Peyer's patch (tissue), 4 donors: ENCODE data around the gene ACADVL. TPM values are rescaled to one million over a fixed set of nuclear protein-coding genes. Genes with fewer than 3 reads are reported as not detected.
A peak's percentile ranks its signal among the peaks of the same experiment; 100 is the strongest.
"Not testable (repeated sequence)": the region's sequence is repeated elsewhere in the genome, so short reads cannot be mapped to it uniquely, and the experiment has no call there.

Source experiments
- DNase-seq, 3 donors: peaks; one replicate each; pipeline ENCODE4 v3.0.0-alpha.2; 2017 to 2019
- H3K27ac ChIP-seq, 4 donors: fragments of 200-600 bp; sonication (generic); one replicate each; pipeline ENCODE4 v1.5.1; 2016 to 2019
- H3K27me3 ChIP-seq, 2 donors: fragments of 200-600 bp; sonication (generic); one replicate each; pipeline ENCODE4 v1.5.1; 2019
- H3K36me3 ChIP-seq, 3 donors: fragments of 200-600 bp; sonication (generic); one replicate each; pipeline ENCODE4 v1.5.1; 2016 to 2019
- H3K4me1 ChIP-seq, 4 donors: fragments of 200-600 bp; sonication (generic); one replicate each; pipeline ENCODE4 v1.5.1; 2016 to 2019
- H3K4me3 ChIP-seq, 4 donors: fragments of 200-600 bp; sonication (generic); 1 replicate in 3 of 4; 2 replicates in 1 of 4; pipeline ENCODE4 v1.5.1; 2016 to 2019; ENCODE audit warnings: mild to moderate bottlenecking in 1 of 4
- H3K9me3 ChIP-seq, 4 donors: fragments of 200-600 bp; sonication (generic); one replicate each; pipeline ENCODE4 v1.5.1; 2016 to 2019; ENCODE audit warnings: mild to moderate bottlenecking in 1 of 4
- POLR2A ChIP-seq, 2 donors: fragments of 450-650 bp; IDR thresholded peaks; one replicate each; pipeline ENCODE4 v1.5.1; 2017; ENCODE audit warnings: antibody characterized with exemption in 2 of 2, mild to moderate bottlenecking in 2 of 2, moderate library complexity in 2 of 2
- total RNA-seq, 4 donors: library from RNA; depleted of rRNA; stranded (reverse); fragments of >200 nt; gene quantifications; one replicate each; pipeline ENCODE4 v1.1.0, GENCODE V29; 2016
- TF ChIP-seq, protein P1 (sequence below), 6 experiments: fragments of 450-650 bp in 4 of 6; fragments of 200-600 bp in 2 of 6; sonication (generic) in 1 of 6; IDR thresholded peaks; one replicate each; pipeline ENCODE4 v1.5.1; 2017 to 2019; ENCODE audit warnings: antibody characterized with exemption in 6 of 6, mild to moderate bottlenecking in 3 of 6, moderate library complexity in 1 of 6

Gene ACADVL
- total RNA-seq, result 1,000 to 10,000 TPM; 1,292 to 4,167 (median 1,553) TPM

DNA sequence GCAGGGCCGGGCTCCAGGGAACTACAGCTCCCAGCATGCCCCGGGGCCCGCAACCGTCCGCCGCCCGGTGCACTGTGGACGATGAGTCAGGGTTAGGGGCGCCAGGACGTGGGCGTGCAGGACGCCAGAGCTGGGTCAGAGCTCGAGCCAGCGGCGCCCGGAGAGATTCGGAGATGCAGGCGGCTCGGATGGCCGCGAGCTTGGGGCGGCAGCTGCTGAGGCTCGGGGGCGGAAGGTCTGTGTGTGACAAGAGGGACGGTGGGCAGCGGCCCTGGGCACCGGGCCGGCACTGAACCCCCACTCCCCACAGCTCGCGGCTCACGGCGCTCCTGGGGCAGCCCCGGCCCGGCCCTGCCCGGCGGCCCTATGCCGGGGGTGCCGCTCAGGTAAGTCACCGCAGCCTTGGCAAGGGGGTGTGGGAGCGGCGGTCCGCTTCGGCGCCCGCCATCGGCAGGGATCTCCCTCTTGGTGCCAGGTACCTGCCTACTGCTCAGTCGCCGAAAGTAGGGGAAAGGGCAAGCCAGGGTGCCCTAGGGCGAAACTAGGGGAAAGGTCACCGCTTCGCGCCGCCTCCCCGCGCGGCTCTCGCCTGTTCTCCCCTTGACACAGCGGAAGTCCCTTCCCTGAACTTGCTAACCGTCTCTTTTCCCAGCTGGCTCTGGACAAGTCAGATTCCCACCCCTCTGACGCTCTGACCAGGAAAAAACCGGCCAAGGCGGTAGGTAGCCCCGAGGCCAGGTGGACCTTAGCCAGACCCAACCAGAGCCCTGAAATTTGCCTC is at the start of gene ACADVL, which contains the start of gene DLG4:
Gene ACADVL, plus strand, starts transcription at position 127 of the 781 bp plus-strand sequence. Its CDS starts 47 bp downstream, at position 174.
Gene DLG4, minus strand, starts transcription at position 25 of the 781 bp plus-strand sequence.
- Histone ChIP-seq H3K4me1 (peaks cover 5 to 54% (median 13%) of the 10 kb centered on the region in 4 donors), H3K4me3 (peak within 1 kb of the TSS; percentile 67 to 92 (median 78)), H3K27me3 (no peaks in the 10 kb centered on the region), H3K27ac (peak within 1 kb of the TSS; percentile 91 to 100 (median 94)), H3K36me3 (peaks cover 0 to 36% (median 0%) of the 10 kb centered on the region in 3 donors), H3K9me3 (no peaks in the 10 kb centered on the region)
- TF ChIP-seq, protein P1, sequence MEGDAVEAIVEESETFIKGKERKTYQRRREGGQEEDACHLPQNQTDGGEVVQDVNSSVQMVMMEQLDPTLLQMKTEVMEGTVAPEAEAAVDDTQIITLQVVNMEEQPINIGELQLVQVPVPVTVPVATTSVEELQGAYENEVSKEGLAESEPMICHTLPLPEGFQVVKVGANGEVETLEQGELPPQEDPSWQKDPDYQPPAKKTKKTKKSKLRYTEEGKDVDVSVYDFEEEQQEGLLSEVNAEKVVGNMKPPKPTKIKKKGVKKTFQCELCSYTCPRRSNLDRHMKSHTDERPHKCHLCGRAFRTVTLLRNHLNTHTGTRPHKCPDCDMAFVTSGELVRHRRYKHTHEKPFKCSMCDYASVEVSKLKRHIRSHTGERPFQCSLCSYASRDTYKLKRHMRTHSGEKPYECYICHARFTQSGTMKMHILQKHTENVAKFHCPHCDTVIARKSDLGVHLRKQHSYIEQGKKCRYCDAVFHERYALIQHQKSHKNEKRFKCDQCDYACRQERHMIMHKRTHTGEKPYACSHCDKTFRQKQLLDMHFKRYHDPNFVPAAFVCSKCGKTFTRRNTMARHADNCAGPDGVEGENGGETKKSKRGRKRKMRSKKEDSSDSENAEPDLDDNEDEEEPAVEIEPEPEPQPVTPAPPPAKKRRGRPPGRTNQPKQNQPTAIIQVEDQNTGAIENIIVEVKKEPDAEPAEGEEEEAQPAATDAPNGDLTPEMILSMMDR (IDR thresholded peaks at IDR 0.05), result peak in 1 of 6 experiments; percentile 2
- peak; percentile 77 to 91 for TF ChIP-seq POLR2A (IDR thresholded peaks at IDR 0.05)
- DNase-seq, result peak; percentile 87 to 95 (median 91)

DNA sequence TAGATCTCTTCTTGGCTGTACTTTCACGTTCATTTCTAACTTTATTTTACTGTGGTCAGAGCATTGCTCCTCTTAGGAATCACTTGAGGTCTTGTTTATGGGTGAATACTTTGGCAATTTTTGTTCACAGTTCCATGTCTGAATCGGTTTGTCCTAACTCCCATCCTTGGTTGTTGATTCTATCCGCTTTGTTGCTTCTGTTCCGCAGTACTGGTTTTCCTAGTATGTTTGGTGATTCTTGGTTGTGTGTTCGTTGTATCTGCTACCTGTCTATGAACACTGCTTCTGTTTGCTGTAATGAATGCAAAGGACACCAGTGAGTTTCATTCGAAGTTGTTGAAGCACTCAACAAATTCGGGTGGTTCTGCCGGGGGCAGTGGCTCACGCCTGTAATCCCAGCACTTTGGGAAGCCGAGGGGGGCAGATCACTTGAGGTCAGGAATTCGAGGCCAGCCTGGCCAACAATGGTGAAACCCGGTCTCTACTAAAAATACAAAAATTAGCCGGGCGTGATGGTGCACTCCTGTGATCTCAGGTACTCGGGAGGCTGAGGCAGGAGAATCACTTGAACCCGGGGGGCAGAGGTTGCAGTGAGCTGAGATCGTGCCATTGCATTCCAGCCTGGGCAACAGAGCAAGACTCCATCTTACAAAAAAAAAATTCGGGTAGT is 47.1 kb upstream of the ACADVL start:
- not testable (repeated sequence) for H3K27me3 ChIP-seq, H3K4me3 ChIP-seq, H3K27ac ChIP-seq, H3K36me3 ChIP-seq, DNase-seq
- H3K4me1 ChIP-seq, result peaks cover 0 to 16% (median 8%) of the 10 kb centered on the region in 4 donors
- H3K9me3 ChIP-seq, result peaks cover 0 to 14% (median 0%) of the 10 kb centered on the region in 4 donors

DNA sequence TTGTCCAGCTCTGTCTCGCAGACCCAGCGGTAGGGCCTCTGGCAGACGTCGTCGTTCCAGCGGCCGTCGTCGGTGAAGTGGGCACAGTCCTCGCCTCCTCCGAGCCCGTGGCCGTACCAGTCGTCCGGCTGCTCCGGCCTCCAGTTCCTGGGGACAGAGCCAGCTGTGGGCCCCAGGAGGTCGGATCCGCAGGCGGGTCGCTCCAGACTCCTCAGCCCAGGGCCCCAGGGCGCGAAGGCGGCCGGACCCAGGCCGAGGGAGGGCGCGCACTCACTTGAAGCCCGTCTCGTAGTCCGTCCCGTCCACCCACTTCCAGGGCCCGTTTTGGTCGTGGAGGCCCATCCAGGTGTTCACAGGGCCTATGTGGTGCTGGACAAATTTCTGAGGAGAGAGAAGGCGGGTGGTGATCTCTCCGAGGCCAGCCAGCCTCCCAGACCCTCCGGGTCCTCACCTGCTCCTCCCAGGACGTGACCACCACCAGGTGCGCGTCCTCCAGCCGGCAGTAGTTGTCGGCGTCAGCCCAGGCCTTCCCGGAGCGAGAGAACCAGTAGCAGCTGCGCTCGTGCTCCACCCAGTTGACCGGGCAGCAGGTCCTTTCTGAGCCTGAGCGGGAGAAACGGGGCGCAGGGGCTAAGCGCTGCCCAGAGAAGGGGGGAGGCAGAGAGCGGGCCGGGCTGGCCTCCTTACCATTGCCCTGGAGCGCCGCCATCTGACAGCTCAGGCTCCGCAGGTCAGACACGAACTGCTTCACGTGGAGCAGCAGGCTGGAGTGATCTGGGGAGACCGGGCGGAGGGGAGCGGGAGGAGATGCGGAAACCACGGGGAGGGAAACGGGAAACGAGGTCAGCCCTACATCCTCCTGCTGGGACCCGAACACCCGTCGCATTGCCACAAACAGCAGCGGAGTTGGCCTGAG is 45.8 kb upstream of the ACADVL start:
- H3K27me3 ChIP-seq, result no peaks in the 10 kb centered on the region
- peak overlapping the region in 2 of 4 donors; percentile 23 to 30 for H3K4me3 ChIP-seq
- H3K27ac ChIP-seq, result no peak overlapping the region
- no peaks in the 10 kb centered on the region for H3K36me3 ChIP-seq
- TF ChIP-seq POLR2A (IDR thresholded peaks at IDR 0.05), result no peak
- TF ChIP-seq, protein P1 (IDR thresholded peaks at IDR 0.05), result no peak
- DNase-seq, result no peak
- H3K9me3 ChIP-seq, result peaks cover 0 to 9% (median 0%) of the 10 kb centered on the region in 4 donors
- peaks cover 0 to 22% (median 12%) of the 10 kb centered on the region in 4 donors for H3K4me1 ChIP-seq

DNA sequence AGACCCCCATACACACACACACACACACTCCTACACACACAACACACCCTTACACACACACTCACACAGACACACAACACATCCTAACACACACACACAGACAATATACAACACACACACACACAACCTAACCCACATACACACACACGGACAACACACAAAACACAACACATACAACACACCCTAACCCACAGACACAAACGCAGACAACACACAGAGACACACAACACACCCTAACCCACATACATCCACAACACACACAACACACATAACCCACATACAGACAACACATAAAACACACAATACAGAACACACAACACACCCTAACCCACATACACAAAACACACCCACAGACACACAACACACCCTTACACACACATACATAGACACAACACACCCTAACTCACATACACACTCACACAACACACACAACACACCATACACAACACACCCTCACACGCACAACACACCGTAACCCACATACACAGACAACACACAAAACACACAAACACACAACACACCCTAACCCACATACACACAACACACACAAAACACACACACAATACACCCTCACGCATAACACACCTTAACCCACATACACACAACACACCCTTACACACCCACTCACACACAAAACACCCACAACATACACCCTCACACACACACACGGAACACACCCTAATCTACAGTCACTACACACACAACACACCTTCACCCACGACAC is 45.0 kb upstream of the ACADVL start:
- H3K4me1 ChIP-seq, result peaks cover 0 to 22% (median 12%) of the 10 kb centered on the region in 4 donors
- no peaks in the 10 kb centered on the region for H3K27me3 ChIP-seq
- TF ChIP-seq, protein P1 (IDR thresholded peaks at IDR 0.05), result no peak
- no peak for TF ChIP-seq POLR2A (IDR thresholded peaks at IDR 0.05)

DNA sequence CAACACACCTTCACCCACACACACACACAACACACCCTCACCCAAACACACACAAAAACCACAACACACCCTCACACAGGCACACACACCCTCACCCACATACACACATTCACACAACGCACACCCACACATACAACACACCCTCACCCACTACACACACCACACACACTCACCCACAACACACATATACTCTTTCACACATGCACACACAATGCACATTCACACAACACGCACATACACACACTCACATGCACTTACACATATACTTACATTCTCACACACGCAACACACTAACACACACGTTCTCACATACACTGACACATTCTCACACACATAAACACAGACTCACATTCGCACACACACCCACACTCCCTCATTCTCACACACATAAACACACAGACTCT is 44.4 kb upstream of the ACADVL start:
- TF ChIP-seq, protein P1 (IDR thresholded peaks at IDR 0.05), result no peak
- TF ChIP-seq POLR2A (IDR thresholded peaks at IDR 0.05), result no peak
- H3K27me3 ChIP-seq, result no peaks in the 10 kb centered on the region
- no peak for DNase-seq
- no peak overlapping the region for H3K27ac ChIP-seq
- no peak overlapping the region for H3K4me3 ChIP-seq
- H3K9me3 ChIP-seq, result no peaks in the 10 kb centered on the region
- H3K4me1 ChIP-seq, result peaks cover 0 to 22% (median 12%) of the 10 kb centered on the region in 4 donors
- no peaks in the 10 kb centered on the region for H3K36me3 ChIP-seq

More for the DNA sequence above, 45.0 kb upstream of the ACADVL start:
- DNase-seq, result no peak
- H3K9me3 ChIP-seq, result peaks cover 0 to under 1% (median 0%) of the 10 kb centered on the region in 4 donors
- peak overlapping the region in 2 of 4 donors; percentile 23 to 30 for H3K4me3 ChIP-seq
- no peak overlapping the region for H3K27ac ChIP-seq
- H3K36me3 ChIP-seq, result no peaks in the 10 kb centered on the region
